Stimulated activated CD4-positive, alpha-beta T cell treated with anti-CD3 and anti-CD28 coated beads, Interleukin-1b, Interleukin-23, amount 100 ng/mL, for 24 hours (primary cell): ENCODE data around the gene WNT5B.
A peak's percentile ranks its signal among the peaks of the same experiment; 100 is the strongest.

ENCODE experiments used
- DNase-seq, 4 experiments: peaks; one replicate each; pipeline ENCODE4 v3.0.0-alpha.2; 2020; ENCODE audit warnings: low read depth in 4 of 4, low spot score in 1 of 4

WNT5B gene

DNA sequence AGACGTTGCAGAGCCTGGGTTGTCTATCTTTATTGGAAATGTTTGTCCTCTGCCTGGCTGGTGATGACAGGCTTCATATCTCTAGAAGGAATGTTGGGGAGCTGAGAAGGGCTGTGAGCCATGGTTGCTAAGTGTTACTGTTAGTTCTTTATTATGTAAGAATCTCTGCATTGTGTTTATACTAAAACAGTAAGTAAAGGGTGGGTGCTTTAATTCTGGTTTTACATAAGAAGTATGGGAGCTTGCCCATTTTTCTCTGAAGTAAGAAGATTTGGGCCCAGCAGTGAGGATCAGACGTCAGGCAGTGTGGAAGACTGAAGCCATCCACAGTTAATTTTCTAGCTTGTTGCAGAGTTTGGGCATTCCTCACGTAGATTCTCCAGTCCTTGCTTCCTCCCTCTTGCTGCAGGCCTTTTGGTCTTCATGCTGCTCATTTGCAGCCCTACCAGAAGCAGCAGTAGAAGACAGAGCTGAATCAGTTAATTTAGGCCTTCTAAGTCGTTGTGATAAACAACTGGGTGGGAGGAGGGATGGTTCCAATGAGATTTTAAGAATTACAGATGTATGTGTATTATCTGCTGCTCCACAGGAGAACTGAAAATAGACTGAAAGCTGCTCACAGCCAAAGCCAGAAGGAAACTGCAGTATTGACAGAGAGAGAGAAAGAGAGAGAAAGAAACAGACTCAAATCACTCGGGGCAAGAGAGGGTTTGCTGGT is 21.4 kb downstream of the WNT5B start:
- DNase-seq = no peak

DNA sequence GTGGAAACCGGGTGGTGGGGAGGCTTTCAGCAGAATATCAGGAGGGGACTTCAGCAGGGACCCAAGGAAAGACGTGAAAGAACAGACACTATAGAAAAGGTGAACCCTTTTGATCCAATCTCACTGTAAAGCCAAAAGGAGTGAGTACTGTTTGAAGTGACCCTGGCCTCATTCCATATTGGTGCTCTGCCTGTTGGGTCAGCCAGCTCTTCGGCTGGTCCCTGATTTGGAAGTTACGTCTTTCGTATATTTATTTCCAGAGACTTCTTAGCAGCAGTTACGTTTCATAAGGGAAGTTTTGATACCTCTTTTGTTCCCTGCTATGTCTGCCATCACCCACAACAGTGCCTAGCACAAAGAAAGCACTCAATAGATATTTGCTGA is 21.9 kb downstream of the WNT5B start:
- no peak for DNase-seq

DNA sequence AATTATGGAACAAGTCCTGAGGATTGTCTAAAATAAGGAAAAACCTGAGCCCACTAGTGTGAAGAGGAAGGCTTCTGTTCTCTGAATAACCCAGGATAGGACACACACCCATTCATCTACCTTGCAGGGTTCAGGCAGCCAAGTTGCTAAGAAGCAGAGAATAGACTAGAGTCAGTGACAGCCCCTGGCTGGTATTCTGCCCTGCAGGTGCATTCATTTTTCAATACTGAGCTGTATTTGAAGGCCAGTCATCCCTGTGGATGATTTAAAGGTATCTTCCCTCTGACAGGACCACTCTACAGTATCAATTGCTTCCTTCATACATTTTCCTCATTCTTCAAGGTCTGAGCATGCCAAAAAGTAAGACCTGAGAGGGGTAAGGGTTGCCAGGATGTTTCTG is 22.9 kb downstream of the WNT5B start:
- DNase-seq = no peak

DNA sequence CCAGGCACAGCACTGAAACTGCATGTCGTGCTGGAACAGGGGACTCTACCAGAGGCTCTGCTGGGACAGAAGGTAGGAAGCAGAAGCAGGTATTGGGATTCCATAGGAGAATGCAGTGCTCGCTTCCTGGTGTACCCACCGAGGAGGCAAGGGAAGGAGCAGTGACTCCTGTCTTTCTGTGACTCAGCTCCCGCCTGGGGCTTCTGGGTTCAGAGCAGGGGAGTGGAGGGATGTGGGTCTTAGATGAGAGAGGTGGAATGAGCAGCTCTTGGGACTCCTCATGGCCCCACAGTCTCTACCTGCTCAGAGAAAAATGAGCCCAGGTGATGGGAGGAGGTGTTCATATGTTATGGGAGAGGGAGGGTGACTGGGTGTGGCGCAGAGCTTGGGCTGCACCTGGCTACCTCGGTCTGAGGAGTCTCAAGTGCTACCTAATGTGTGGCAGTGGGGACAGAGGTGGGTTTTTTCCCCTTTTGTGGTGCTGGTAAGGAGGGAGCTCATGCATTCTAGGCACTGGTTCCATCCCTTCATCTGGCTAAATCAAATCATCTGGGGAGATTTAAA is 26.3 kb downstream of the WNT5B start:
- DNase-seq = no peak

- DNase-seq = no peak
Observed at GRCh38 chr12:1656902-1657301, 27.9 kb downstream of the WNT5B start.

DNA sequence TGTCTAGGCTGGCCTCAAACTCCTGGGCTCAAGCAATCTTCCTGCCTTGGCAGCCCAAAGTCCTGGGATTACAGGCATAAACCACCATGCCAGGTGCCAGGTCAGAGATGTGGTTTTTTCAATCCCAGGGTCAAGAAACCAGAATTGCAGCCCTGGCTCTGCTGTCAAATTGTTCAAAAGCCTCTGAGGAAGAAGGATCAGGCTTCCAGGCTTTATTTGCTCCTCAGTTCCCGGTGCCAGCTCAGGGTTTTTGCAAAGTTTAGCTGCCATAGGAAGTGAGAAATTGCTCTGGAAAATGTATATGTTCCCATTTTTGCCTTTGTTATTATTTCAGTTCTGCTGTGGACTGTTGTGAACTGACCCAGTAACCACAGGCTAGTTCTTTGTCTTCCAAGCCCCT is 28.7 kb downstream of the WNT5B start:
- no peak for DNase-seq

DNA sequence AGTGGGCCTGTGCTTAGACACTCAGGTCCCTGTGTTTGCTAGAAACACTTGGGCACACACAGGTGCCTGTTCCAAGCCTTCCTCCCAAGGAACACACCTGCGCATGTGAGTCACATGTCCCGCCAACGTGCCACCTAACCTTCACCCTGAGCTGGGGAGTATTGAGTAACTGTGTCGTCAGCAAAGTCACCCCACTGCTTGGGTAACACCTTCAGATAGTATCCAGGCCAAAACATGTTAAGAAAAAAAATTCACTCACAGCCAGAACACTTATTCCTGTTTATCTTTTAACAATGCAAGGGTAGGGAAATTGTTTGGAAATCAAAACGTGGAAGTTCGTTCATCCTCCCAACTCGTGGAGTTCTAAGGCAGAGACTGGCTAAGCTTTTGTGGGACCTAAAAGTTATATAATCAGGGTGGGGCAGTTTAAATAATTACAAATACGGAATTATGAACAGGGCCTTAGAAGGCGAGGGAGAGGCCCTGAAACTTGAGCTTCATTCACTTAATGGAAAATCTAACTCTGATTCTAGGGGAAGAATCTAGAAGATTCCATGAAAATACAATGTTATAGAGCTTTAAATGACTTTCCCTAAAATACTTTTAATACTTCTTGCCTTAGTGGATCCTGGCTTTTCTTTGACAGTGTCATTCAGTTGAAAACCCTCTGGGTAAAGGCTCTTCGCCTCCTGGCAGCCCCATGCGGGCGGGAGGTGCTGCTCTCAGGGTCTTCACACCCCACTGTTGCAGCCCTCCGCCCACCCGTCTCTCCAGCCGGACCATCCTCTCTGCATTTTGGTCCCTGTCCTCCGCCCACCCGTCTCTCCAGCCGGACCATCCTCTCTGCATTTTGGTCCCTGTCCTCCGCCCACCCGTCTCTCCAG is 31.5 kb downstream of the WNT5B start:
- peak in 1 of 4 experiments; percentile 28 for DNase-seq

DNA sequence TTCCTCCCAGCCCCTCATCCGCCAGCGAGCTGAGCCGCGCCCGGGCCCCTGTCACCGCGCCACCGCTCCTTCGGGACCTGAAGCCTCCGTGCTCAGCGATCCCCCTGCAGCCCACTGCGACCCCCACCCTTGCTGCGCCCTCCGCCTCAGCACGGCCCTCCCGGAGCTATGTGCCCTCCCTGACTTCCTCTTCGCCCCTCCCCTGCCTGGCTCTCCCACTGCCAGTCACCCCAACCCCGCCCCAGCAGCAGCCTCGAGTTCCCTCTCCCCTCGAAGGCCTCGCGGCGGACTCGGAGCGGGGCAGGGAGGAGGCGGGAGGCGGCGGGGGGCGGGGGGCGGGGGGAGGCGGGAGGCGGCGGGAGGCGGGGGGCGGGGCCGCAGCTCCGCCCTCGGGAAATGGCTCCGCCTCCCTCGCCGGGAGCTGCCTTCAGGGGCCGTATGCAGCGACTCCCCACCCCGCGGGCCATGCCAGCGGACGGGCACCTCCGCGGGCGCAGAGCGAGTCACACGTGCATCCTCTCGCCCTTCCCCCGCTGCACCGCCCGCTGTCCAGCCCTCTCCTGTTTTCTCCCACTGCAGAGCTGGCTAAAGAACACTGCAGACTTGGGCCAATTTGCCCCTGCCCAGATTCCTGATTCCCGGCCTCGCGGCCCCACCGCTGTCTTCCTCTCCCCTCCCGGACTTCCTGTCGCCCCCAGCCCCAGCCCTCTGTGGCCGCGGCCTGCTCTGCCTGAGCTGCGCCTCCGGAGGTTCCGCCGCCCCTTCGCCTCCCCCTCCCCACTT is 32.7 kb downstream of the WNT5B start:
- peak; percentile 38 to 73 (median 56) for DNase-seq

DNA sequence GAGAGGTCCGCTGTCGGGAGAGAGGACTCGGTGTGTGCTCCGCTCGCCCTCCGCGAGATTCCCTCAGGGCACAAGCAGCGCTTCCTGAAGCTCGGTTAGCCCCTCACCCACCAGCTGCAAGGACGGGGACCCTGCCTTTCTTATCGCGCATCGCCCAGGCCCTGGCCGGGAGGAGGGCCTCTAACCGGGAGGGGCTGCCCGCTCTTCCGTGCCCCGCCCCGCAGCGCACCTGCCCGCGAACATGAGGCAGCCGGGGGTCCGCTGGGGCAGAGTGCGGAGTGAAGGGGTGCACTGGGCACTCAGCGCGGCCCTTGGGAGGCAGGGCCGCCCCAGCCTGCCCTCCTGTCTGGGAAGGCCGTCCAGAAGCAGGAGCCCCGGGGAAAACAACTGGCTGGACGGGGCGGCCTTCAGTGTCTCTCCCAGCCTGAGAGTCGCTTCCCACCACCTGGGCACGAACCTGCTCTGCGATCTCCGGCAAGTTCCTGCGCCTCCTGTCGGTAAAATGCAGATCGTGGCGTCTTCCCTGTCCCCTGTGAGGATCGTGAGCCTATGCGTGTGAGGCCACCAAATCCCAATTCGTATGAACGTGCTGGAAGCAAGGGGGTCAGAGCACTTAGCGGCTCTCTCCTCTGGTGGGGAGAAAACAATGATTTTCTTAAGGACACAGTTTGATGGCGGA is 33.9 kb downstream of the WNT5B start:
- no peak for DNase-seq

DNA sequence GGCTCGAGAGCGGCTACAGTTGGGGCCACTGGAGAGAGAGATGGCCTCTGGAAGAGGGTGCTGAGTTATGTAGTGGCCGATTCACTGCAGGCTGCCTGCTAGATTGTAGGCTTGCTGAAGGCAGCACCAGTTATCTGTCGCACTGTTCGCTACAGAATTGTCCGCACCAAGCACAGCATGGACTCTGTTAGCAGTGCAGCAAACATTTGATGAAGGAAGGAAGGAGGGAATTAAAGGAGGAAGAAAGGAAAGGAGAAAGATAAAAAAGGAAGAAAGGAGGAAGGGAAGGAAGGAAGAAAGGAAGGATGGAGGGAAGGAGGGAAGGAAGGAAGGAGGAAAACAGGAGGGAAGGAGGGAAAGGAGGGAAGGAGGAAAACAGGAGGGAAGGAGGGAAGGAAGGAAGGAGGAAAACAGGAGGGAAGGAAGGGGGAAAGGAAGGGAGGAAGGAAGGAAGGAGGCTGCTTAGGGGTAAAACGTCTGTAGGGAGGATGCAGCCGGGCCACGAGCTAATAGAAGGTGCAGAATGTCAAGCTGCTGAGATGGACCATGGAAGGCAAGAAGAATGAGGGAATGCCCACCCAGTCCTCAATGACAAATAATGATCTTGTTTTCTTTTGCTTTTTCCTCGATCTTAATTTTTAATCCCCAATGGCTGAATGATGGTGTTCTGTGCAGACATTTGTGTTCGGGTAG is 34.6 kb downstream of the WNT5B start:
- DNase-seq = no peak

GRCh38 chr12:1665366-1665765 is 36.3 kb downstream of the WNT5B start:
- DNase-seq = no peak

GRCh38 chr12:1666215-1666614 is 37.2 kb downstream of the WNT5B start:
- no peak for DNase-seq

- DNase-seq = no peak
Observed at GRCh38 chr12:1666685-1667162, 37.7 kb downstream of the WNT5B start.

DNA sequence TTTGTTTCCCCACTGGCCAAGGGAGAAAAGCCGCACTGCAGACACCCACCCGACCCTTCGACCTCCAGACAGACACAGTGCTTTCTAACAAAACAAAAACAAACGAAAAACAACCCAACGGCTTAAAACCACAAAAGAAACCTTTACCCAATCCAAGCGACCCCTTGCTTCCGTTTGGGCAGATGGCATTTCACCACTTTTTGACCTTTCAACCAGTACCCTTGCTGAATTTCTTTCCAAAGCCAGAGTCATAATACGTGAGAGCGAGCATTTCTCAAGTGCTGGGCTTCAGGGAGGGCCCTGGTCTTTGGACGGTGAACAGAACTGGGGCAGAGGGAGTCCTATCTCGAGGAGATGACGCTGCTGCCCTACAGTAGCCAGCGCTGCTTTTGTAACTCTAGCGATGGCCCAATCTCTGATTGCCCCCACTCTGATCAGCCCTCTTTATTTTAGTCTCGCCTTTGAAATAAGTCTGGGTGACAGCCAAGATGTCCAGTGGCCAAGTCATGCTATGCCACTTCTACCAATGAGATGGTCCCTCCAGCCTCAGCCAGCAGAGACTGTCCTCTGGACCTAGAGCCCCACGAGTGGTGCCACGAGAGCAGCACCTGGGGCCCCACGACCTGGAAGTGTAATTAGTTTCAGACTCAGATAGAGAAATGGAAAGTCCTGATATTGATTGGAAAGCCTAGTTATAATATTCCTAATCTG is 40.0 kb downstream of the WNT5B start:
- no peak for DNase-seq

- no peak for DNase-seq
Observed at GRCh38 chr12:1670358-1671268, 41.6 kb downstream of the WNT5B start.

GRCh38 chr12:1676043-1676442 is 47.0 kb downstream of the WNT5B start:
- no peak for DNase-seq

DNA sequence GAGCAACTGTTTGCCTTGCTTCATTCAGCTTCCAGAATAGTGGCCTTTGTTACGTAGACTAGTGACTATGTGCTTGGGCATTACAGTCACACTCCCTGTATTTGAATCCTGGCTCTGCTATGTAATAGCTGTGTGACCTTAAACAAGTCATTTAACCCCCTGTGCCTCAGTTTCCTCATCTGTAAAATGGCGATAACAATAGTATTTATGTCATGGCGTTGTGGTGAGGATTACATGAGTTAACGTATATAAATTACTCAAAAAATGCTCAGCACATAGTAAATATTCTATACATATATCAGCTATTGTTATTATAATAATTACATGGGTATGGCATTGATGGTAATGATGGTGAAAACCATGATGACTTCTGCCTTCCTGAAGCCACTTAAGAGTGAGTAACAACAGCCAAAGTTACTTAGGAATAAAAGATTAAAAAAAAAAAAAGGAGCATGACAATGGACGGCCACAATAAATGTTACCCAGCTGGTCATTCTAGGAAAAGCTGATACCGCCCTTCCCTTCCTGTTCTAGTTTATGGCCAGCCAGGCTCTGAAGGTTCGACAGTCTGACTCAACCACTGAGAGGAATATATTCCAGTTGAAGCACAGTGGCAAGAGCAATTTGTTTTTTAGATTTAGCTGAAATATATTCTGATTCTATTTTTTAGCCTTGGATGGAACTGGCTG is 51.9 kb downstream of the WNT5B start:
- DNase-seq = no peak

DNA sequence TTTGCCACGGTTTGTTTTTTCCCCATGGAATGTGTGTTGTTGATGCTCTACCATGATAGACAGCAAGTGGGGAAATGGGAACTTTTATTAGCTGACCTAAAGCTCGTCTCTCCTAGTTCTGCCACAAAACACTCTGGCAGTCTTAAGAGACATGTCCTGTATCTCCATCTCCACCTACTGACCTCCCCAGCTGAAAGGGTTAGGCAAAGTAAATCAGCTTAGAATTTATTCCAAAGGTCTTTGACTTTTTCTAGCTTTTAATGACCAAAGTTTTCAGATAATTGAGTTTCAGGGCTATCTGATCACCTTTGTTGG is 52.4 kb downstream of the WNT5B start:
- no peak for DNase-seq
